Endothelial cell of umbilical vein (primary cell): Measurements from ENCODE around the gene PIBF1.

ENCODE experiments used
- CTCF ChIP-seq, 2 donors: IDR thresholded peaks; 1 replicate in 1 of 2; 2 replicates in 1 of 2; pipeline ENCODE4 v1.5.1; 2011; ENCODE audit warnings: low read length in 2 of 2, mild to moderate bottlenecking in 2 of 2, moderate library complexity in 2 of 2, control low read depth in 1 of 2, inconsistent platforms in 1 of 2, low read depth in 1 of 2; ENCODE audit not compliant: insufficient read depth in 1 of 2; ENCODE audit errors: extremely low read depth in 1 of 2
- EZH2 ChIP-seq: IDR thresholded peaks from 2 replicates; pipeline ENCODE4 v1.6.1; 2012; ENCODE audit warnings: borderline replicate concordance, low read depth, mild to moderate bottlenecking, moderate library complexity, low read length, inconsistent platforms; ENCODE audit not compliant: severe bottlenecking
- GATA2 ChIP-seq: IDR thresholded peaks from 2 replicates; pipeline ENCODE4 v1.7.0; 2011; ENCODE audit warnings: low read depth, mild to moderate bottlenecking, moderate library complexity, mixed read lengths, low read length; ENCODE audit not compliant: insufficient read length, insufficient read depth
- JUN ChIP-seq: IDR thresholded peaks from 2 replicates; pipeline ENCODE4 v1.6.1; 2011; ENCODE audit warnings: borderline replicate concordance, low read depth; ENCODE audit not compliant: insufficient read length, insufficient read depth
- MAX ChIP-seq: IDR thresholded peaks from 2 replicates; pipeline ENCODE4 v1.6.1; 2011; ENCODE audit not compliant: insufficient read depth, insufficient read length

- TF ChIP-seq CTCF (IDR thresholded peaks at IDR 0.05; ENCODE audit: extremely low read depth in 1 of 2, insufficient read depth in 1 of 2, low read depth in 1 of 2, low read length in 2 of 2) (no peak), GATA2 (no peak), MAX (no peak), EZH2 (no peak), JUN (no peak)
Observed at GRCh38 chr13:72911981-72912380, 130.0 kb downstream of the PIBF1 start.
